ENCODE data around the gene NPL. TPM values are rescaled to one million over a fixed set of nuclear protein-coding genes. Genes with fewer than 3 reads are reported as not detected.

Gene NPL
- total RNA-seq, 4 donors from 2014 or later, result 11.0 to 21.8 (median 16.8) TPM

DNA sequence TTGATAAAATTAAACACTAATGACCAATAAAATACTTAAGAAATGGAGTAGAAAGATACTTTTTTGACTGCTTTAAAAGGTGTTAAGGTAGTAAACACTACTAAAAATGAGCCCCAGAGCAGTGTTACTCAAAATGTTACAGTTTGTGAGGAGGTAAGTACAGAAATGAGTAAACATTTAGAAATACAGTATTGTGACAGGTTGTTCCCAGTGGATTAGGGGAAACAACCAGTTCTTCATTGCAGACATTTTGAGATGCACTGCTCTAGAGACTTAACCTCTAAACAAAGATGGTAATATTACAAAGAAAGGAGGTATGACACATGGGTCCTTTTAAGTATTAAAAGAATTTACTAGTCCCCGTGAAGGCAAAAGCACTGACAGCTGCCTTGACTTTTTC lies 62.3 kb downstream of the NPL start:
- no peak for DNase-seq (ENCODE audit: low spot score in 2 of 2)
- no peaks in the 10 kb centered on the region for H3K27me3 ChIP-seq
- no peak for TF ChIP-seq EP300 (IDR thresholded peaks at IDR 0.05)
- TF ChIP-seq POLR2AphosphoS5 (IDR thresholded peaks at IDR 0.05), result no peak
- TF ChIP-seq POLR2A (IDR thresholded peaks at IDR 0.05), result no peak
- TF ChIP-seq, protein P1, sequence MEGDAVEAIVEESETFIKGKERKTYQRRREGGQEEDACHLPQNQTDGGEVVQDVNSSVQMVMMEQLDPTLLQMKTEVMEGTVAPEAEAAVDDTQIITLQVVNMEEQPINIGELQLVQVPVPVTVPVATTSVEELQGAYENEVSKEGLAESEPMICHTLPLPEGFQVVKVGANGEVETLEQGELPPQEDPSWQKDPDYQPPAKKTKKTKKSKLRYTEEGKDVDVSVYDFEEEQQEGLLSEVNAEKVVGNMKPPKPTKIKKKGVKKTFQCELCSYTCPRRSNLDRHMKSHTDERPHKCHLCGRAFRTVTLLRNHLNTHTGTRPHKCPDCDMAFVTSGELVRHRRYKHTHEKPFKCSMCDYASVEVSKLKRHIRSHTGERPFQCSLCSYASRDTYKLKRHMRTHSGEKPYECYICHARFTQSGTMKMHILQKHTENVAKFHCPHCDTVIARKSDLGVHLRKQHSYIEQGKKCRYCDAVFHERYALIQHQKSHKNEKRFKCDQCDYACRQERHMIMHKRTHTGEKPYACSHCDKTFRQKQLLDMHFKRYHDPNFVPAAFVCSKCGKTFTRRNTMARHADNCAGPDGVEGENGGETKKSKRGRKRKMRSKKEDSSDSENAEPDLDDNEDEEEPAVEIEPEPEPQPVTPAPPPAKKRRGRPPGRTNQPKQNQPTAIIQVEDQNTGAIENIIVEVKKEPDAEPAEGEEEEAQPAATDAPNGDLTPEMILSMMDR (IDR thresholded peaks at IDR 0.05), result no peak
- WGBS, result 80% methylated on average over 1 of the region's 1 CpG
- H3K4me1 ChIP-seq, result no peaks in the 10 kb centered on the region
- H3K4me3 ChIP-seq, result no peak overlapping the region
- no peak overlapping the region for H3K27ac ChIP-seq
- peaks cover 91% of the 10 kb centered on the region for H3K36me3 ChIP-seq
- no peaks in the 10 kb centered on the region for H3K9me3 ChIP-seq

DNA sequence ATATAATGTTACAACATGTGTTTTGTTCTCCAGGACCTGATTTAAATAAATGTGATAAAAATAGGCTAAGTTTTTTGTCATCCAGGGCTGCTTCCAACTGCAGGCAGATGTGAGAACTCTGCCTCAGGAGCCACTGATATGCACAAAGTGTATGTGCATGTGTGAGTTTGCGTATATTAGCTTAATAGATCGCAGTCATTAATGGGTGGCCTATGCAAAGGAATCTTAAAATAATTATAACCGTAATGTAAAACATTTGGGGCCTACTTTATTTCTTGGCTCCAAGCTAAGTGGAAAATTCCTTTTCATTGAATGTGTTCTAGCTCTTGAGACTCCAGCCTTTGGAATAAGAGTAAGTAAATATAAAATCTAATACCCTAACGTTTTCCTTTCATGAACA lies 66.3 kb downstream of the NPL start:
- no peak for DNase-seq (ENCODE audit: low spot score in 2 of 2)
- Histone ChIP-seq H3K4me1 (no peaks in the 10 kb centered on the region), H3K4me3 (no peak overlapping the region), H3K27me3 (no peaks in the 10 kb centered on the region), H3K27ac (no peak overlapping the region), H3K36me3 (peaks cover 99% of the 10 kb centered on the region), H3K9me3 (no peaks in the 10 kb centered on the region)
- TF ChIP-seq, protein P1 (IDR thresholded peaks at IDR 0.05), result no peak
- TF ChIP-seq POLR2AphosphoS5 (IDR thresholded peaks at IDR 0.05) (no peak), POLR2A (IDR thresholded peaks at IDR 0.05) (no peak), EP300 (IDR thresholded peaks at IDR 0.05) (no peak)
- 59% methylated on average over 4 of the region's 4 CpGs for WGBS

DNA sequence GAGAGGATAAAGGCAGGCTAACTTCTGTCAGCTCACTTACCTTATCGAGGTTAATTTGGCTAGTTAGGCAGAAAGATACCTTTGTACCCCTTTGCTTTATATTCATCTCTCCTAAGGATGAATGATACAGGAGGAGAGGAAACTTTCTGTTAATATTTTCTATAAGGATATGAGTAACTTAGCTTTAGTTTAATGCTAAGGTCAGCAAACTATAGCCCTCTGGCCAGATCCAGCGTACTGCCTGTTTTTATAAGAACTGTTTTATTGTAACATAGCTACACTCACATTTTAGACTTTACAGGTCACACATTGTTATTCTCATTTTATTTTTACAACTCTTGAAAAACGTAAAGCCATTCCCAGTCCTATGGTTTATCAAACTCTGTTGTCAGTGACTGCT lies 67.6 kb downstream of the NPL start:
- Histone ChIP-seq H3K27ac (no peak overlapping the region), H3K27me3 (no peaks in the 10 kb centered on the region), H3K36me3 (peaks cover 98% of the 10 kb centered on the region), H3K9me3 (no peaks in the 10 kb centered on the region), H3K4me1 (no peaks in the 10 kb centered on the region), H3K4me3 (no peak overlapping the region)
- TF ChIP-seq POLR2A (IDR thresholded peaks at IDR 0.05) (no peak), EP300 (IDR thresholded peaks at IDR 0.05) (no peak), POLR2AphosphoS5 (IDR thresholded peaks at IDR 0.05) (no peak)
- DNase-seq (ENCODE audit: low spot score in 2 of 2), result no peak
- 98% methylated on average over 3 of the region's 3 CpGs for WGBS

DNA sequence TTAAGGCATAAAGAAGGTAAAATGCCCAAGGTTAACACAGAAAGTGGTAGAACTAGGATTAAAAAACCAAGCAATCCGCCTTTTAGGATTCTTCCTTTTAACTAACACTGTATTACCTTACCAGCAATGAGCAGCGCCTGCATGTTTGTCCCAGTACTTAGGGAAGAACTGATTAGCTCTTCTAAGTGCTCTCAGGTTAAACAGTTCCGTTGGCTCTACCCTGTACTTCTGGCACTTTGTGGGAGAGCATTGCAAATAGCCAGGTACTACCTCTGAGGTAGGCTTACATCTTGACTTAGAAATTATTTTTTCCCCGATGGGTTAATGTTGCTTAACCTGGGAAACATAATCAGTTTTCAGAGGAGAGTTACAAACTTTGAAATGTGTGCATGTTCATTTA lies 71.1 kb downstream of the NPL start:
- no peak for DNase-seq (ENCODE audit: low spot score in 2 of 2)
- TF ChIP-seq POLR2AphosphoS5 (IDR thresholded peaks at IDR 0.05), result no peak
- TF ChIP-seq, protein P1 (IDR thresholded peaks at IDR 0.05), result no peak
- no peak for TF ChIP-seq EP300 (IDR thresholded peaks at IDR 0.05)
- WGBS, result 92% methylated on average over 4 of the region's 4 CpGs
- Histone ChIP-seq H3K27ac (no peak overlapping the region), H3K36me3 (peaks cover 97% of the 10 kb centered on the region), H3K27me3 (no peaks in the 10 kb centered on the region), H3K4me3 (no peak overlapping the region), H3K4me1 (no peaks in the 10 kb centered on the region), H3K9me3 (no peaks in the 10 kb centered on the region)

DNA sequence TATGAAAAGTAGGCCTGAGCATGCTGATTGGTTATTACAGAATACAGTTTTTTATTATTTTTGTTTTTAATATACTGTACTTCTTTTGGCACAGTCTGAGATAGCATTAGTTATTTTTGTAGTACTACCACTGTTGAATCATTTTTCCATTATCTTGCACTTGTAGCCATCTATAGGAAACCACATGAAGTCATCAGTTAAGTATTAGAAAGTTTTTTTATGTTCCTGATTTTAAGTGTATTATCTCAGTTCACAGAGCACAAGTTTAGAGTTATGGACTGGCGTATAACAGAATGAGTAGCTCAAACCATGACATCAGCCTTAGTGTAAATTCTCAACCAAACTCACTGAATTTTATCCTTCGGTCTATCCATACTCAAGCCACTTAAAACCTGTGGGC lies 72.4 kb downstream of the NPL start:
- no peaks in the 10 kb centered on the region for H3K4me1 ChIP-seq
- H3K27ac ChIP-seq, result no peak overlapping the region
- H3K4me3 ChIP-seq, result no peak overlapping the region
- peaks cover 97% of the 10 kb centered on the region for H3K36me3 ChIP-seq
- 90% methylated on average over 2 of the region's 2 CpGs for WGBS
- H3K27me3 ChIP-seq, result no peaks in the 10 kb centered on the region
- no peak for TF ChIP-seq POLR2AphosphoS5 (IDR thresholded peaks at IDR 0.05)
- TF ChIP-seq POLR2A (IDR thresholded peaks at IDR 0.05), result no peak
- no peak for TF ChIP-seq EP300 (IDR thresholded peaks at IDR 0.05)
- TF ChIP-seq, protein P1 (IDR thresholded peaks at IDR 0.05), result no peak
- no peaks in the 10 kb centered on the region for H3K9me3 ChIP-seq
- no peak for DNase-seq (ENCODE audit: low spot score in 2 of 2)

DNA sequence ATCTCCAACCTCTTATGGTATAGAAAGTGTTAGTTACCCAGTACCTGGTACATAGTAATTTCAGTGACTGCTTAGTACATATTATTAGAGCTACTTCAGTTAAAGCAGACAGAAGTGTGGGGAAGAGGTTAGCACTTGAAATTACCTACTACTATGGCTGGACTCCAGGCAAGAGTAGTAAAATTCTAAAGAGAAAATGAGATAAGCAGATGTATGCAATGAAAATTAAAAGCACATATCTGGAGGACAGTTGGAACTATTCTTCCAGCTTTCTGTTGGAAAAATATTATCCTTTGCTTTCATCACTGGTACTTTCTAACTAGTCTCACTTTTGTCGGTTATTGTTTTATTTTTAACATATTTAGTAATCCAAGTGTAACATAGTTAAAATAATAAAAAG lies 73.3 kb downstream of the NPL start:
- Histone ChIP-seq H3K27me3 (no peaks in the 10 kb centered on the region), H3K27ac (no peak overlapping the region), H3K4me3 (no peak overlapping the region), H3K9me3 (no peaks in the 10 kb centered on the region), H3K36me3 (peaks cover 97% of the 10 kb centered on the region), H3K4me1 (no peaks in the 10 kb centered on the region)
- TF ChIP-seq POLR2A (IDR thresholded peaks at IDR 0.05), result no peak
- TF ChIP-seq, protein P1 (IDR thresholded peaks at IDR 0.05), result no peak
- TF ChIP-seq POLR2AphosphoS5 (IDR thresholded peaks at IDR 0.05), result no peak
- no peak for TF ChIP-seq EP300 (IDR thresholded peaks at IDR 0.05)
- no peak for DNase-seq (ENCODE audit: low spot score in 2 of 2)
- WGBS, result 80% methylated on average over 1 of the region's 1 CpG
